Prostate gland (tissue), 2 donors: ENCODE results near the gene PBX3. TPM values are rescaled to one million over a fixed set of nuclear protein-coding genes. Genes with fewer than 3 reads are reported as not detected.

Experiments
- DNase-seq: peaks from one replicate; pipeline ENCODE4 v3.0.0-alpha.2; 2019; ENCODE audit warnings: low spot score
- H3K27ac ChIP-seq, 2 donors: fragments of 200-600 bp; sonication (generic); 2 replicates each; pipeline ENCODE4 v1.5.1; 2017 to 2019
- H3K27me3 ChIP-seq: fragments of 200-600 bp; sonication (generic); replicated peaks from 2 replicates; pipeline ENCODE4 v1.5.1; 2019; ENCODE audit not compliant: insufficient read depth
- H3K36me3 ChIP-seq, 2 donors: fragments of 200-600 bp; sonication (generic); 1 replicate in 1 of 2; 2 replicates in 1 of 2; pipeline versions ENCODE4 v1.5.1 to v1.8.1; 2017 to 2019
- H3K4me1 ChIP-seq: fragments of 200-600 bp; sonication (generic); replicated peaks from 2 replicates; pipeline ENCODE4 v1.5.1; 2019
- H3K4me3 ChIP-seq, 2 donors: fragments of 200-600 bp; sonication (generic); 2 replicates each; pipeline ENCODE4 v1.5.1; 2017 to 2019
- H3K9me3 ChIP-seq: fragments of 200-600 bp; sonication (generic); 2 replicates; pipeline ENCODE4 v1.5.1; 2017
- POLR2A ChIP-seq: fragments of 450-650 bp; IDR thresholded peaks from one replicate; pipeline ENCODE4 v1.6.1; 2016; ENCODE audit warnings: antibody characterized with exemption, mild to moderate bottlenecking
- POLR2AphosphoS5 ChIP-seq: sonication (generic); formaldehyde crosslinking; IDR thresholded peaks from one replicate; pipeline ENCODE4 v1.6.1; 2017; ENCODE audit warnings: antibody characterized with exemption
- WGBS: methylation state at CpG from one replicate; pipeline ENCODE4 v1.1.5; 2018; 5-methylcytosine and 5-hydroxymethylcytosine counted together
- intact Hi-C: fragments of 100-400 bp; cut with DNase I; formaldehyde crosslinking; loops from one replicate; pipeline ENCODE4 v1.14.2; 2022
- total RNA-seq, 2 donors: library from RNA; depleted of rRNA; stranded (reverse); fragments of >200 nt; gene quantifications; one replicate each; pipeline ENCODE4 v1.1.0, GENCODE V29; 2016
- TF ChIP-seq, protein P1 (sequence below), 4 experiments: fragments of 200-600 bp in 2 of 4; fragments of 450-650 bp in 2 of 4; sonication (generic) in 2 of 4; IDR thresholded peaks; 1 replicate in 3 of 4; 2 replicates in 1 of 4; pipeline ENCODE4 v1.5.1; 2016 to 2019; ENCODE audit warnings: antibody characterized with exemption in 4 of 4, mild to moderate bottlenecking in 2 of 4, moderate library complexity in 2 of 4

Gene PBX3
- total RNA-seq, 2 donors from 2014 or later: 48.5 to 77.6 TPM

GRCh38 chr9:125782718-125783117 lies 35.5 kb downstream of the PBX3 start:
- DNase-seq: no peak
- H3K27me3 ChIP-seq: no peaks in the 10 kb centered on the region
- H3K36me3 ChIP-seq: no peaks in the 10 kb centered on the region
- WGBS: 96% methylated on average over 2 of the region's 2 CpGs
- no peak overlapping the region for H3K27ac ChIP-seq
- intact Hi-C loops: no loop called here
- no peaks in the 10 kb centered on the region for H3K4me1 ChIP-seq
- no peak overlapping the region for H3K4me3 ChIP-seq
- H3K9me3 ChIP-seq: no peaks in the 10 kb centered on the region
- TF ChIP-seq POLR2AphosphoS5: no peak

DNA sequence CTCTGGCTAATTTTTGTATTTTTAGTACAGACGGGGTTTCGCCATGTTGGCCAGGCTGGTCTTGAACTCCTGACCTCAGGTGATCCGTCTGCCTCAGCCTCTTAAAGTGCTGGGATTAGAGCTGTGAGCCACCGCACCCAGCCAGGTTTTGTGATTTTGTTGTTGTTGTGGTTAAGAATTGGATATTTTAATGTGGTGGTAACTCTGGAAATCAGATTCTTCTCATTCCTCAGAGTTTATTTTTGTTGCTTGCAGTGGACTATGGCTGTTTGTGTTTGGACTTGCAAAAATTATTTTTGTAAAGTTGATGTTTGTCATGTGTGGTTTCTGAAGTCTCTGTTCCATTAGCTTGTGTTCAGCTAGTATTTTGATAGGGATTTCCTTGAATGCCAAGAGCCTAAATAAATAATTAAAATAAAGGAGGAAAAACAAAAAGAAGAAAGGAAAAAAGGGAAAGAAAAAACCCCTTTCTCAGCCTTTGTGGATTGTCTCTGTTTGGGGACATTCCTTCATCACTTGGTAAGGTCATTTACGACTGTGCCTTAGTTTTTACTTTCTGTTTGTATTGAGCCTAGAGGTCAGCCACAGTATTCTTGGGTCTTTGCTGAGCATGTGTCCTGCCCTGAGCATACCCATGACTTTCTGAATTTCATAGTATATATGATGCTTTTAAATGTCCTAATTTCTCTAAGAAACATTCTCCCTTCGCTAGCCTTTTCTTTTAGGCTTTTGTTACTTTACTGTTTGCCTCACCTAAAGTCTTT lies 37.3 kb downstream of the PBX3 start:
- TF ChIP-seq, protein P1, sequence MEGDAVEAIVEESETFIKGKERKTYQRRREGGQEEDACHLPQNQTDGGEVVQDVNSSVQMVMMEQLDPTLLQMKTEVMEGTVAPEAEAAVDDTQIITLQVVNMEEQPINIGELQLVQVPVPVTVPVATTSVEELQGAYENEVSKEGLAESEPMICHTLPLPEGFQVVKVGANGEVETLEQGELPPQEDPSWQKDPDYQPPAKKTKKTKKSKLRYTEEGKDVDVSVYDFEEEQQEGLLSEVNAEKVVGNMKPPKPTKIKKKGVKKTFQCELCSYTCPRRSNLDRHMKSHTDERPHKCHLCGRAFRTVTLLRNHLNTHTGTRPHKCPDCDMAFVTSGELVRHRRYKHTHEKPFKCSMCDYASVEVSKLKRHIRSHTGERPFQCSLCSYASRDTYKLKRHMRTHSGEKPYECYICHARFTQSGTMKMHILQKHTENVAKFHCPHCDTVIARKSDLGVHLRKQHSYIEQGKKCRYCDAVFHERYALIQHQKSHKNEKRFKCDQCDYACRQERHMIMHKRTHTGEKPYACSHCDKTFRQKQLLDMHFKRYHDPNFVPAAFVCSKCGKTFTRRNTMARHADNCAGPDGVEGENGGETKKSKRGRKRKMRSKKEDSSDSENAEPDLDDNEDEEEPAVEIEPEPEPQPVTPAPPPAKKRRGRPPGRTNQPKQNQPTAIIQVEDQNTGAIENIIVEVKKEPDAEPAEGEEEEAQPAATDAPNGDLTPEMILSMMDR (IDR thresholded peaks at IDR 0.05): no peak
- TF ChIP-seq POLR2A: no peak
- TF ChIP-seq POLR2AphosphoS5: no peak
- no peaks in the 10 kb centered on the region for H3K36me3 ChIP-seq
- H3K4me3 ChIP-seq: no peak overlapping the region
- H3K9me3 ChIP-seq: no peaks in the 10 kb centered on the region
- intact Hi-C loops: no loop called here
- DNase-seq: no peak
- WGBS: 86% methylated on average over 6 of the region's 6 CpGs
- no peaks in the 10 kb centered on the region for H3K4me1 ChIP-seq
- H3K27me3 ChIP-seq: no peaks in the 10 kb centered on the region
- no peak overlapping the region for H3K27ac ChIP-seq

- Histone ChIP-seq H3K36me3 (no peaks in the 10 kb centered on the region), H3K27ac (no peak overlapping the region), H3K4me3 (no peak overlapping the region), H3K9me3 (no peaks in the 10 kb centered on the region), H3K27me3 (no peaks in the 10 kb centered on the region), H3K4me1 (no peaks in the 10 kb centered on the region)
- no peak for DNase-seq
- no peak for TF ChIP-seq POLR2A
- TF ChIP-seq, protein P1 (IDR thresholded peaks at IDR 0.05): no peak
- intact Hi-C loops: no loop called here
- WGBS: 89% methylated on average over 5 of the region's 5 CpGs
These were observed 38.1 kb downstream of the PBX3 start for GRCh38 chr9:125785248-125785751.

DNA sequence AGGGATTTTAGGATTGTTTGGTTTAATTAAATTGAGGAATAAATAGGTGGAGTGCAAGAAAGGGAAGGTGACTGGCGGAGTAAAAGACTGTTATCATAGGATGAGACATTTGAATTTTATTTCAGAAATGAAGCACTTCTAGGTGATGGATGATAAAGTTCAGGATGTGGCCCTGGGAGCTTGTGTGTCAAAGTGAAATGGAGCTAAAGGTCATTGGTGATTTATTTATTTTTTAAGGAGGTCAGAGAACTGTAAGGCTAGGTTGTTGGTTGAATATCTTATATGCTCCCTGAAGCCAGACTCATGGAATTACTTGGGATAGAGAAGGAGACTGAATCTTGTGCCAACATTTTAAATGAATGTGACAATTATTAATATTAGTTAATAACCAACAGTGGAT lies 40.5 kb downstream of the PBX3 start:
- intact Hi-C loops: no loop called here
- Histone ChIP-seq H3K27ac (no peak overlapping the region), H3K36me3 (no peaks in the 10 kb centered on the region), H3K4me1 (no peaks in the 10 kb centered on the region), H3K4me3 (no peak overlapping the region), H3K27me3 (no peaks in the 10 kb centered on the region), H3K9me3 (no peaks in the 10 kb centered on the region)
- WGBS: 98% methylated on average over 1 of the region's 1 CpG
- DNase-seq: no peak
- no peak for TF ChIP-seq POLR2A

GRCh38 chr9:125789196-125789595 lies 42.0 kb downstream of the PBX3 start:
- no peaks in the 10 kb centered on the region for H3K36me3 ChIP-seq
- no peak overlapping the region for H3K4me3 ChIP-seq
- H3K9me3 ChIP-seq: no peaks in the 10 kb centered on the region
- intact Hi-C loops: no loop called here
- no peak for DNase-seq
- H3K27ac ChIP-seq: no peak overlapping the region
- no peaks in the 10 kb centered on the region for H3K4me1 ChIP-seq
- no peaks in the 10 kb centered on the region for H3K27me3 ChIP-seq
- TF ChIP-seq, protein P1 (IDR thresholded peaks at IDR 0.05): no peak
- no peak for TF ChIP-seq POLR2A
- TF ChIP-seq POLR2AphosphoS5: no peak

- Histone ChIP-seq H3K9me3 (no peaks in the 10 kb centered on the region), H3K36me3 (no peaks in the 10 kb centered on the region), H3K27ac (no peak overlapping the region), H3K27me3 (no peaks in the 10 kb centered on the region), H3K4me1 (no peaks in the 10 kb centered on the region), H3K4me3 (no peak overlapping the region)
- DNase-seq: no peak
- TF ChIP-seq, protein P1 (IDR thresholded peaks at IDR 0.05): no peak
- TF ChIP-seq POLR2A: no peak
- TF ChIP-seq POLR2AphosphoS5: no peak
- WGBS: 71% methylated on average over 2 of the region's 2 CpGs
- intact Hi-C loops: no loop called here
These were observed 47.5 kb downstream of the PBX3 start for GRCh38 chr9:125794708-125795107.
